SK-N-SH (cell line): Measurements from ENCODE around the gene HARS1. TPM values are rescaled to one million over a fixed set of nuclear protein-coding genes. Genes with fewer than 3 reads are reported as not detected.

ENCODE experiments used
- CTCF ChIA-PET: fragments of 300-600, 350-600 bp; formaldehyde crosslinking; extraction: SDS; loops from one replicate; lab custom pipeline; 2021; lab: Yijun Ruan, JAX
- POLR2A ChIA-PET: fragments of 350-600 bp; sonication (Branson Sonifier 250); formaldehyde crosslinking; extraction: SDS; loops from one replicate; lab custom pipeline; 2020; ENCODE audit warnings: antibody characterized with exemption, inconsistent platforms; lab: Yijun Ruan, JAX
- DNase-seq: peaks from one replicate; pipeline ENCODE4 v3.0.0; 2012
- H2AFZ ChIP-seq: fragments of 200-600 bp; sonication (generic); 2 replicates; pipeline ENCODE4 v1.8.1; 2016; ENCODE audit warnings: antibody characterized with exemption, mild to moderate bottlenecking, low read depth
- H3F3A ChIP-seq: fragments of 200-600 bp; sonication (generic); replicated peaks from 2 replicates; pipeline ENCODE3; 2016; ENCODE audit warnings: antibody characterized with exemption, mild to moderate bottlenecking; ENCODE audit not compliant: insufficient read depth
- H3K27ac ChIP-seq, 2 experiments: fragments of 200-500 bp in 1 of 2; fragments of 200-600 bp in 1 of 2; sonication (Bioruptor generic) in 1 of 2; sonication (generic), shearing (Covaris generic) in 1 of 2; 2 replicates each; pipeline versions ENCODE4 v1.5.1 to v1.6.1; 2014 to 2016; ENCODE audit warnings: low read depth in 2 of 2, inconsistent platforms in 1 of 2, low read length in 1 of 2, mild to moderate bottlenecking in 1 of 2, mixed read lengths in 1 of 2
- H3K27me3 ChIP-seq: fragments of 200-600 bp; sonication (generic), shearing (Covaris generic); 2 replicates; pipeline ENCODE4 v1.6.1; 2016; ENCODE audit warnings: mixed run types; ENCODE audit not compliant: insufficient read depth
- H3K36me3 ChIP-seq, 2 experiments: fragments of 200-500 bp in 1 of 2; fragments of 200-600 bp in 1 of 2; sonication (Bioruptor generic) in 1 of 2; sonication (generic) in 1 of 2; replicated peaks in 1 of 2; 2 replicates each; pipeline versions ENCODE3 to v1.5.1; 2014 to 2016; ENCODE audit warnings: low read length in 1 of 2, mild to moderate bottlenecking in 1 of 2; ENCODE audit not compliant: insufficient read depth in 2 of 2, control insufficient read depth in 1 of 2
- H3K4me1 ChIP-seq, 2 experiments: fragments of 200-500 bp in 1 of 2; fragments of 200-600 bp in 1 of 2; sonication (Bioruptor generic) in 1 of 2; sonication (generic), shearing (Covaris generic) in 1 of 2; 2 replicates each; pipeline versions ENCODE4 v1.5.1 to v1.6.1; 2014 to 2016; ENCODE audit warnings: low read depth in 1 of 2, low read length in 1 of 2, mixed run types in 1 of 2; ENCODE audit not compliant: insufficient read depth in 2 of 2, control insufficient read depth in 1 of 2
- H3K4me2 ChIP-seq: fragments of 200-600 bp; sonication (generic), shearing (Covaris generic); 2 replicates; pipeline ENCODE4 v1.6.1; 2017; ENCODE audit warnings: mixed run types
- H3K4me3 ChIP-seq, 2 experiments: fragments of 200-500 bp in 1 of 2; fragments of 200-600 bp in 1 of 2; sonication (Bioruptor generic) in 1 of 2; sonication (generic), shearing (Covaris generic) in 1 of 2; 2 replicates each; pipeline versions ENCODE4 v1.5.1 to v1.8.1; 2014 to 2016; ENCODE audit warnings: low read depth in 2 of 2, inconsistent platforms in 1 of 2, low read length in 1 of 2, mild to moderate bottlenecking in 1 of 2, mixed read lengths in 1 of 2, moderate library complexity in 1 of 2
- H3K79me2 ChIP-seq: fragments of 200-600 bp; sonication (generic); 2 replicates; pipeline ENCODE4 v1.8.1; 2017; ENCODE audit warnings: mild to moderate bottlenecking; ENCODE audit not compliant: insufficient read depth
- H3K9ac ChIP-seq: fragments of 200-600 bp; sonication (generic); 2 replicates; pipeline ENCODE4 v1.6.1; 2017; ENCODE audit warnings: mixed run types
- H3K9me2 ChIP-seq: fragments of 200-600 bp; sonication (generic); 2 replicates; pipeline ENCODE4 v1.6.1; 2017; ENCODE audit warnings: mixed run types
- H3K9me3 ChIP-seq: fragments of 200-600 bp; sonication (generic); 2 replicates; pipeline ENCODE4 v1.6.1; 2017; ENCODE audit warnings: mixed run types, mild to moderate bottlenecking, moderate library complexity
- H4K20me1 ChIP-seq: fragments of 200-600 bp; sonication (generic); 2 replicates; pipeline ENCODE4 v1.6.1; 2017; ENCODE audit warnings: mild to moderate bottlenecking, mixed run types; ENCODE audit not compliant: insufficient read depth
- CHD2 ChIP-seq: fragments of 150-350 bp; IDR thresholded peaks from 2 replicates; pipeline ENCODE4 v1.6.1; 2018; ENCODE audit warnings: low read length; ENCODE audit not compliant: partially characterized antibody
- EP300 ChIP-seq, 2 experiments: IDR thresholded peaks; 2 replicates each; pipeline versions ENCODE4 v1.4.0 to v1.6.1; 2012; ENCODE audit warnings: borderline replicate concordance in 1 of 2, low read depth in 1 of 2, low read length in 1 of 2
- FOSL2 ChIP-seq: IDR thresholded peaks from 2 replicates; pipeline ENCODE4 v1.4.0; 2012; ENCODE audit warnings: low read depth, mild to moderate bottlenecking, moderate library complexity, borderline replicate concordance
- FOXJ3 ChIP-seq: sonication (generic); formaldehyde crosslinking; IDR thresholded peaks from 2 replicates; pipeline ENCODE4 v1.5.1; 2020; ENCODE audit warnings: mild to moderate bottlenecking, missing genetic modification reagents
- FOXM1 ChIP-seq: IDR thresholded peaks from 2 replicates; pipeline ENCODE4 v1.4.0; 2012; ENCODE audit warnings: low read depth, mild to moderate bottlenecking
- MXI1 ChIP-seq: IDR thresholded peaks from 2 replicates; pipeline ENCODE4 v1.6.1; 2012; ENCODE audit warnings: mild to moderate bottlenecking, low read depth, low read length, improper control_type of control experiment
- NFIC ChIP-seq: IDR thresholded peaks from 2 replicates; pipeline ENCODE4 v1.4.0; 2012; ENCODE audit warnings: borderline replicate concordance
- RAD21 ChIP-seq: IDR thresholded peaks from 2 replicates; pipeline ENCODE4 v1.6.1; 2012; ENCODE audit warnings: mild to moderate bottlenecking, low read length
- RXRA ChIP-seq: IDR thresholded peaks from 2 replicates; pipeline ENCODE4 v1.4.0; 2012; ENCODE audit warnings: low read depth, mild to moderate bottlenecking, borderline replicate concordance
- SMC3 ChIP-seq: IDR thresholded peaks from 2 replicates; pipeline ENCODE4 v1.6.1; 2012; ENCODE audit warnings: low read depth, low read length, improper control_type of control experiment
- TAF1 ChIP-seq: IDR thresholded peaks from 2 replicates; pipeline ENCODE4 v1.6.1; 2012; ENCODE audit warnings: low read depth, mild to moderate bottlenecking, low read length, moderate library complexity, borderline replicate concordance
- WGBS: methylation state at CpG from one replicate; pipeline ENCODE4 v1.1.6; 2017; ENCODE audit warnings: low lambda C conversion rate; 5-methylcytosine and 5-hydroxymethylcytosine counted together
- polyA plus RNA-seq, 3 experiments: library from polyadenylated mRNA; depleted of rRNA; stranded (reverse); fragments of >200 nt; gene quantifications; 2 replicates each; pipeline ENCODE4 v1.2.3, GENCODE V29; 2012
- TF ChIP-seq, protein P1 (sequence below): fragments of 200-600 bp; sonication (generic); IDR thresholded peaks from 2 replicates; pipeline ENCODE4 v1.6.1; 2017; ENCODE audit warnings: antibody characterized with exemption, mild to moderate bottlenecking, moderate library complexity

Gene HARS1
- polyA plus RNA-seq, 1 of the 3 experiments (the other 2 are of a cell fraction), result 124 TPM

DNA sequence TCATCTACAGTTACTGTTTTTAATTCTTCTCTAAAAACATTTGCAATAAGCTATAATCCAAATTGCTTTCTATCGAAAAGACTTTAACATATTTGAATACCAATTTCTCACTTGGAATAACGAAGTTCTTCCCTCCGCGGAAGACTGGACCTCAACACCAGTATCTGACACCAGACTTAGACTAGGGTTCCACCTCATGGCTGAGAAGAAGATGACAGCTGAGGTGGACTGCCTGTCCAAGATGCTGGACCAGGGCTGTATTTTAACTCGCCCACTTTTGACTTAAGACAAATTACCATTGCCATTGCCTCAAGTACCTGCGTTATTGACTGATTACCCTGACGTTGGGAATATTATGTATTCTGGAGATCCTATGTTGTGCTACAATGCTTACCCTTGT, 43.2 kb upstream of the HARS1 start:
- no peak overlapping the region for H3K4me3 ChIP-seq
- H3K27ac ChIP-seq, result no peak overlapping the region
- ChIA-PET POLR2A (no interaction called here), CTCF (interaction anchor here (1.1 to 2.3 kb wide), 5 partner anchors 9 to 362 kb away, joined by 3 to 10 read pairs (median 4); no protein-coding TSS in a partner anchor)
- no peak for TF ChIP-seq FOXJ3 (CRISPR knock-in tag)
- TF ChIP-seq, protein P1, sequence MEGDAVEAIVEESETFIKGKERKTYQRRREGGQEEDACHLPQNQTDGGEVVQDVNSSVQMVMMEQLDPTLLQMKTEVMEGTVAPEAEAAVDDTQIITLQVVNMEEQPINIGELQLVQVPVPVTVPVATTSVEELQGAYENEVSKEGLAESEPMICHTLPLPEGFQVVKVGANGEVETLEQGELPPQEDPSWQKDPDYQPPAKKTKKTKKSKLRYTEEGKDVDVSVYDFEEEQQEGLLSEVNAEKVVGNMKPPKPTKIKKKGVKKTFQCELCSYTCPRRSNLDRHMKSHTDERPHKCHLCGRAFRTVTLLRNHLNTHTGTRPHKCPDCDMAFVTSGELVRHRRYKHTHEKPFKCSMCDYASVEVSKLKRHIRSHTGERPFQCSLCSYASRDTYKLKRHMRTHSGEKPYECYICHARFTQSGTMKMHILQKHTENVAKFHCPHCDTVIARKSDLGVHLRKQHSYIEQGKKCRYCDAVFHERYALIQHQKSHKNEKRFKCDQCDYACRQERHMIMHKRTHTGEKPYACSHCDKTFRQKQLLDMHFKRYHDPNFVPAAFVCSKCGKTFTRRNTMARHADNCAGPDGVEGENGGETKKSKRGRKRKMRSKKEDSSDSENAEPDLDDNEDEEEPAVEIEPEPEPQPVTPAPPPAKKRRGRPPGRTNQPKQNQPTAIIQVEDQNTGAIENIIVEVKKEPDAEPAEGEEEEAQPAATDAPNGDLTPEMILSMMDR, result peak; percentile 25
- TF ChIP-seq RAD21, result peak; percentile 27; the same call in 1 of the 2 replicates
- no peaks in the 10 kb centered on the region for H3K36me3 ChIP-seq
- H4K20me1 ChIP-seq, result no peaks in the 10 kb centered on the region
- H3K27me3 ChIP-seq, result no peaks in the 10 kb centered on the region
- 34% methylated on average over 7 of the region's 7 CpGs for WGBS
- no peaks in the 10 kb centered on the region for H3K9me2 ChIP-seq
- no peaks in the 10 kb centered on the region; the same call in 1 of the 2 replicates for H3K9me3 ChIP-seq
- H3K9ac ChIP-seq, result no peak overlapping the region
- no peaks in the 10 kb centered on the region for H3K79me2 ChIP-seq
- H3K4me2 ChIP-seq, result no peak overlapping the region
- H3K4me1 ChIP-seq, result no peaks in the 10 kb centered on the region
- no peak overlapping the region for H2AFZ ChIP-seq
- DNase-seq, result peak; percentile 12
- H3F3A ChIP-seq, result no peaks in the 10 kb centered on the region

DNA sequence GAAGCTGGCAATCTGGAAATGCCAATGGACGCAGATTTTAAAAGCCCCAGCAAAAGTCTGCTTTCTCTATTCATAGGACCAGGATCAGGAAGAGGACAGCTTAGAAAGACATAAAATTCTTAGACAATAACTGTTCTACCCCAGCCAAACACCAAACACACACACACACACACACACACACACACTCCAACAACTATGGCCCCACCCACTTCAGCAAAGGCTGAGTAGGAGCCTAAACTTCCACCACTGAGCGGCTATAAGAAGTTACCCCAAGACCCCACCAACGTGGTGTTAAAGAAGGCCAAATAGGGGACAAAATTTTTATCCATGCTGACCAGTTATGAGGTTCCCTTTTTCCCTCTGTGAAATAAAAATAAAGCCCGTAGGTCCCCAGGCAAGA, 41.9 kb upstream of the HARS1 start:
- Histone ChIP-seq H3K36me3 (no peaks in the 10 kb centered on the region), H3F3A (no peaks in the 10 kb centered on the region), H3K9me2 (no peaks in the 10 kb centered on the region), H3K4me1 (no peaks in the 10 kb centered on the region), H3K4me3 (no peak overlapping the region), H2AFZ (no peak overlapping the region), H3K9me3 (no peaks in the 10 kb centered on the region; the same call in 1 of the 2 replicates), H3K27ac (no peak overlapping the region), H3K4me2 (no peak overlapping the region), H3K79me2 (no peaks in the 10 kb centered on the region), H4K20me1 (no peaks in the 10 kb centered on the region), H3K9ac (no peak overlapping the region), H3K27me3 (no peaks in the 10 kb centered on the region)
- CTCF ChIA-PET, result interaction anchor here (1.1 to 2.3 kb wide), 4 partner anchors 13 to 360 kb away, joined by 3 to 10 read pairs (median 4); no protein-coding TSS in a partner anchor
- POLR2A ChIA-PET, result no interaction called here
- TF ChIP-seq FOXJ3 (CRISPR knock-in tag) (no peak), CHD2 (no peak), RAD21 (no peak), FOXM1 (no peak), TAF1 (no peak), MXI1 (no peak), FOSL2 (no peak), NFIC (no peak), RXRA (no peak), EP300 (IDR thresholded peaks at IDR 0.05; ENCODE audit: borderline replicate concordance in 1 of 2, low read depth in 1 of 2, low read length in 1 of 2) (no peak), SMC3 (no peak)
- TF ChIP-seq, protein P1, result no peak
- WGBS, result 31% methylated on average over 4 of the region's 4 CpGs
- no peak for DNase-seq
